22Rv1 (cell line): ENCODE data around the gene RAB15.

ENCODE experiments used
- H3K27ac ChIP-seq: fragments of 450-650 bp; 2 replicates; pipeline ENCODE4 v1.5.1; 2017
- CTCF ChIP-seq: fragments of 450-650 bp; IDR thresholded peaks from 2 replicates; pipeline ENCODE4 v1.5.1; 2017; ENCODE audit warnings: mild to moderate bottlenecking
- ZFX ChIP-seq: fragments of 450-650 bp; IDR thresholded peaks from 2 replicates; pipeline ENCODE4 v1.6.1; 2017; ENCODE audit warnings: antibody characterized with exemption, borderline replicate concordance

RAB15 gene

DNA sequence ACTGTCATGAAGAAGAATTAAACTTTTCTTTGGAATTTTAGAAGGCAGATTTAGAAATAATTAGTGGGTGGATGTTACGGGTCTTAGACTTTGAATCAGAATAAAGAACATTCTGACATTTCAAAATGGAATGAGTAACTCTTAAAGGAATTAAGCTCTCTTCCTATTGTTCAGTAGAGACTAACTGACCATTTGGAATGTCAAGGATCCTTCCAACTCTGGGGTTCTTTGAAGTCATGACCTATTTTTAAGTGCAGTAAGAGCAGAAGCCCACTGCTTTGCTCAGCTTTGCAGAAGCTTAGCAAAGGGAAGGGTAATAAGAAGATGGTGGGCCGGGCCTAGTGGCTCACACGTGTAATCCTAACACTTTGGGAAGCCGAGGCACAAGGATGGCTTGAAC, 53.9 kb downstream of the RAB15 start:
- H3K27ac ChIP-seq = no peak overlapping the region
- TF ChIP-seq ZFX (no peak), CTCF (no peak)

DNA sequence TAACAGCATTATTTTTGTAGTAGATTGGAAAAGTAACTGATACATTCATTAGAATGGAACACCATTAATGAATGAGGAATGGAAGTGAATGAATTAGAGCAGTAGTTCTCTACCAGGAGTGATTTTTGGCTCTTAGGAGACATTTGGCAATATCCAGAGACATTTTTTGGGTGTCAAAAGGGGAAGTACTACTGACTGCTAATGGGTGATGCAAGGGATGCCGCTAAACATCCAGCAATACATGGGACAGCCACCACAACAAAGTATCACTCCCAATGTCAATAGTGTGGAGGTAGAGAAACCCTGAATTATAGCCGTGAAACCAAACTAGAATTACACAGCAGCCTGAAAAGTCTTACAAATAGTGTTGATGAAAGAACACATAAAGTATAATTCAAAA, 56.3 kb downstream of the RAB15 start:
- no peak for TF ChIP-seq CTCF
- TF ChIP-seq ZFX = no peak
- no peak overlapping the region for H3K27ac ChIP-seq

DNA sequence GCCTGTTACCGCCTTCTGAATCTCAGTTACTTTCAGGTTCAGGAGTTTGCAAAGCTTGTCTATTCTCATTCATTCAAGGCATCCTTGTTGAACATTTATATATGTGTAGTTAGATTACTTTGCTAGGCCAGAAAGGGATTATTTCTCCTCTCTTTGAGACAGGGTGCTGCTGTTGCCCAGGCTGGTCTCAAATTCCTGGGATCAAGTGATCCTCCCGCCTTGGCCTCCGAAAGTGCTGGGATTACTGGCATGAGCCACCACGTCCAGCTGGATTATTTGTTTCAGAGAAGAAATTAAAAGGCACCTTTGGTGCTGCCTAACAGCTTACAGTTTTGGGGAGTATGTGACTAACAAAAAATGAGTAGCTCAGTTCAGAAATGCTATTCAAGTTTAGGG, 57.1 kb downstream of the RAB15 start:
- no peak for TF ChIP-seq CTCF
- no peak for TF ChIP-seq ZFX
- H3K27ac ChIP-seq = peak overlapping the region; percentile 75; the same call in 1 of the 2 replicates

GRCh38 chr14:64914237-64915028, 57.7 kb downstream of the RAB15 start, which contains the start of gene CHURC1:
CHURC1 (plus strand) TSS chr14:64914455; CDS start chr14:64914496, 41 bp downstream.
- no peak for TF ChIP-seq ZFX
- no peak for TF ChIP-seq CTCF
- peak within 1 kb of the TSS; percentile 75 for H3K27ac ChIP-seq

DNA sequence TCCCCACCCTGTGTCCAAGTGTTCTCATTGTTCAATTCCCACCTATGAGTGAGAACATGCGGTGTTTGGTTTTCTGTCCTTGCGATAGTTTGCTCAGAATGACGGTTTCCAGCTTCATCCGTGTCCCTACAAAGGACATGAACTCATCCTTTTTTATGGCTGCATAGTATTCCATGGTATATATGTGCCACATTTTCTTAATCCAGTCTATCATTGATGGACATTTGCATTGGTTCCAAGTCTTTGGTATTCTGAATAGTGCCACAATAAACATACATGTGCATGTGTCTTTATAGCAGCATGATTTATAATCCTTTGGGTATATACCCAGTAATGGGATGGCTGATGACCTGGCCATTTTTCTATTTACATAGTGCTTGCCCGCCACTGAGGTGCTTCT, 58.7 kb downstream of the RAB15 start:
- peak overlapping the region; percentile 75 for H3K27ac ChIP-seq

- TF ChIP-seq CTCF = no peak
- TF ChIP-seq ZFX = no peak
- no peak overlapping the region for H3K27ac ChIP-seq
Observed at GRCh38 chr14:64912261-64912660, 59.9 kb downstream of the RAB15 start.

GRCh38 chr14:64910847-64911495, 61.2 kb downstream of the RAB15 start:
- peak; percentile 76 for TF ChIP-seq CTCF
- TF ChIP-seq ZFX = no peak
- no peak overlapping the region for H3K27ac ChIP-seq
